ENCODE results near the gene NES. TPM values are rescaled to one million over a fixed set of nuclear protein-coding genes. Genes with fewer than 3 reads are reported as not detected.
A peak's percentile ranks its signal among the peaks of the same experiment; 100 is the strongest.

The NES gene
- total and polyA plus RNA-seq, 10 donors: 4.3 to 146 (median 52.3) TPM

- TF ChIP-seq POLR2A (IDR thresholded peaks at IDR 0.05) (no peak), CTCF (IDR thresholded peaks at IDR 0.05 in 8 of 11, conservative IDR thresholded peaks at IDR 0.05 in 3 of 11) (no peak), POLR2AphosphoS5 (IDR thresholded peaks at IDR 0.05) (no peak)
- DNase-seq: no peak
- intact Hi-C loops (cut with DNase I; ENCODE audit: low total_unique reads): no loop called here
- Histone ChIP-seq H3K4me3 (peak overlapping the region; percentile 46 to 73 (median 54)), H3K4me1 (peaks cover 3 to 69% (median 44%) of the 10 kb centered on the region in 6 donors), H3K36me3 (peaks cover 0 to 24% (median 0%) of the 10 kb centered on the region in 6 donors), H3K27me3 (replicated peaks in 1 of 7) (peaks cover 0 to 71% (median 33%) of the 10 kb centered on the region in 7 donors), H3K9me3 (no peaks in the 10 kb centered on the region), H3K27ac (peak overlapping the region; percentile 66 to 87 (median 81))
- WGBS, 5 donors: 21 to 48% (median 25%) methylated on average over 18 to 49 of the region's 49 CpGs
Observed at GRCh38 chr1:156676114-156676819, 940 bp downstream of the NES start.

GRCh38 chr1:156675210-156676113 lies 1.7 kb downstream of the NES start:
- Histone ChIP-seq H3K27me3 (replicated peaks in 1 of 7) (peaks cover 0 to 69% (median 33%) of the 10 kb centered on the region in 7 donors), H3K9me3 (no peaks in the 10 kb centered on the region), H3K4me1 (peaks cover 3 to 77% (median 51%) of the 10 kb centered on the region in 6 donors), H3K4me3 (peak overlapping the region; percentile 46 to 73 (median 54)), H3K36me3 (peaks cover 0 to 32% (median 0%) of the 10 kb centered on the region in 6 donors), H3K27ac (peak overlapping the region; percentile 66 to 87 (median 81))
- WGBS, 5 donors: 56 to 65% (median 58%) methylated on average over 16 to 18 of the region's 18 CpGs
- intact Hi-C loops (cut with DNase I; ENCODE audit: low total_unique reads): no loop called here
- no peak for DNase-seq
- no peak for TF ChIP-seq POLR2AphosphoS5 (IDR thresholded peaks at IDR 0.05)
- TF ChIP-seq CTCF (IDR thresholded peaks at IDR 0.05 in 8 of 11, conservative IDR thresholded peaks at IDR 0.05 in 3 of 11): no peak
- TF ChIP-seq POLR2A (IDR thresholded peaks at IDR 0.05): no peak

- peaks cover 0 to 32% (median 0%) of the 10 kb centered on the region in 6 donors for H3K36me3 ChIP-seq
- H3K4me1 ChIP-seq: peaks cover 3 to 93% (median 62%) of the 10 kb centered on the region in 6 donors
- no peaks in the 10 kb centered on the region for H3K9me3 ChIP-seq
- 64 to 68% (median 65%) methylated on average over 7 to 8 of the region's 8 CpGs for WGBS, 5 donors
- no peak for DNase-seq
- H3K4me3 ChIP-seq: peak overlapping the region in 6 of 8 donors; percentile 25 to 73 (median 56)
- peak overlapping the region in 7 of 8 donors; percentile 26 to 87 (median 82) for H3K27ac ChIP-seq
- intact Hi-C loops (cut with DNase I; ENCODE audit: low total_unique reads): no loop called here
- H3K27me3 ChIP-seq (replicated peaks in 1 of 7): peaks cover 0 to 51% (median 23%) of the 10 kb centered on the region in 7 donors
- peak in 2 of 3 donors; percentile 44 to 48 for TF ChIP-seq POLR2AphosphoS5 (IDR thresholded peaks at IDR 0.05)
- TF ChIP-seq CTCF (IDR thresholded peaks at IDR 0.05 in 8 of 11, conservative IDR thresholded peaks at IDR 0.05 in 3 of 11): no peak
Observed at GRCh38 chr1:156673387-156674121, 3.7 kb downstream of the NES start.

Data from spleen (tissue), 11 donors.